ENCODE measurements around the gene KRT78.

DNA sequence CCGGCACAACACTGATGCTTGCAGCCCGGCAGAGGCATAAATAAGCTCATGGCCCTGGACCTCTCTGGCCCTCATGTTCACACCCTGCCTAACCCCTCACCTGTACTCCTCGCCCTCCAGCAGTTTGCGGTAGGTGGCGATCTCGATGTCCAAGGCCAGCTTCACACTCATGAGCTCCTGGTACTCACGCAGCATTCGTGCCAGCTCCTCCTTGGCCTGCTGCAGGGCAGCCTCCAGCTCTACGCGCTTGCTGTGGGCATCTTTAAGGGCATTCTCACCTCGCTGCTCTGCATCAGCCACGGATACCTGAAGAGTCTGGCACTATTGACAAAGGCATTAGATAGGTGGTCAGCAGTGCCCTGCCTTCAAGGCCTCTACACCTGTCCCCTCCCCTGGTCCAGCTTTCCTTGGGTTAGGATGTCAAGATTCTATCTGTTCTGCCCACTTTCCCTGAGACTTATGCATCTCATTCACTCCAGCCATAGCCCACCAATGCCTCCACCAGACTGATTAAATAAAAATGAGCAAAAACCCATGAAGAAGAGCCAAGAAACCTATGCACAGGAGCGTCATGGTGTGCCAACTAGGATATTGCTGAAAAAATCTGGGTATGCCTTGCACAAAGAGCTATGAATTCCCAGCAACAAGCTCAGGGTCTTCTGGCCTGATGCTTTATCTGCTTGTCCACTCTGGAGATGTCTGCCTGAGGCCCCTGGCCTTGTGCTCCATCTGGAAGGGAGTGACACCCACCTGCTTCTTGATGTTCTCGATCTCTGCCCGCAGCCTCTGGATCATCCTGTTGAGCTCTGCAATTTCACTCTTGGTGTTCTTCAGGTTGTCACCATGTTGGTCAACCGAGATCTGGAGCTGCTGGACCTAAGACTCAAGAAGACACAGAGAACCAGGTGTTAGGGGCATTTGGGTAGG, 41.0 kb downstream of the KRT78 start:
- TF ChIP-seq GATA3 (IDR thresholded peaks at IDR 0.05; ENCODE audit: low read depth, low read length) (no peak), GATA2 (IDR thresholded peaks at IDR 0.05; ENCODE audit: low read depth, low read length) (no peak)

Data from SH-SY5Y (cell line).